Neuronal stem cell (in vitro differentiated cells): ENCODE measurements around the gene DGAT2.
A peak's percentile ranks its signal among the peaks of the same experiment; 100 is the strongest.

Source experiments
- DNase-seq: peaks from one replicate; pipeline ENCODE4 v3.0.0-alpha.2; 2013; ENCODE audit warnings: low spot score
- H2AFZ ChIP-seq: one replicate; pipeline ENCODE4 v1.6.1; 2013; ENCODE audit warnings: mild to moderate bottlenecking, low read length, inconsistent platforms
- H2AK5ac ChIP-seq: 2 replicates; pipeline ENCODE4 v1.6.1; 2013; ENCODE audit warnings: low read depth, mild to moderate bottlenecking, inconsistent platforms, low read length, moderate library complexity, mixed read lengths
- H2BK120ac ChIP-seq: 2 replicates; pipeline ENCODE4 v1.6.1; 2013; ENCODE audit warnings: low read depth, mild to moderate bottlenecking, inconsistent platforms, low read length, moderate library complexity, mixed read lengths
- H2BK12ac ChIP-seq: one replicate; pipeline ENCODE4 v1.6.1; 2013; ENCODE audit warnings: low read length, inconsistent platforms
- H2BK15ac ChIP-seq: 2 replicates; pipeline ENCODE4 v1.6.1; 2013; ENCODE audit warnings: mild to moderate bottlenecking, low read length, inconsistent platforms, mixed read lengths
- H2BK5ac ChIP-seq: one replicate; pipeline ENCODE4 v1.6.1; 2013; ENCODE audit warnings: inconsistent platforms, mild to moderate bottlenecking, low read length, moderate library complexity
- H3K14ac ChIP-seq: one replicate; pipeline ENCODE4 v1.6.1; 2013; ENCODE audit warnings: low read length, inconsistent platforms
- H3K18ac ChIP-seq: 2 replicates; pipeline ENCODE4 v1.6.1; 2013; ENCODE audit warnings: low read length, inconsistent platforms
- H3K23ac ChIP-seq: 2 replicates; pipeline ENCODE4 v1.6.1; 2013; ENCODE audit warnings: low read depth, mild to moderate bottlenecking, mixed read lengths, low read length, inconsistent platforms; ENCODE audit not compliant: poor library complexity
- H3K27ac ChIP-seq: replicated peaks from 3 replicates; pipeline ENCODE4 v1.5.1; 2013; ENCODE audit warnings: low read length, inconsistent platforms
- H3K27me3 ChIP-seq, 3 experiments: 2 replicates each; pipeline ENCODE4 v1.6.1; 2013; ENCODE audit warnings: low read length in 3 of 3, mild to moderate bottlenecking in 2 of 3, inconsistent platforms in 1 of 3, low read depth in 1 of 3, mixed read lengths in 1 of 3, moderate library complexity in 1 of 3; ENCODE audit not compliant: control insufficient read depth in 3 of 3, insufficient read depth in 3 of 3
- H3K36me3 ChIP-seq, 2 donors: replicated peaks in 1 of 2; 2 replicates each; pipeline ENCODE4 v1.6.1; 2013; ENCODE audit warnings: low read length in 2 of 2; ENCODE audit not compliant: control insufficient read depth in 2 of 2, insufficient read depth in 2 of 2
- H3K4ac ChIP-seq: 2 replicates; pipeline ENCODE4 v1.6.1; 2013; ENCODE audit warnings: inconsistent platforms, mild to moderate bottlenecking, low read length, moderate library complexity
- H3K4me1 ChIP-seq, 2 donors: 1 replicate in 1 of 2; 2 replicates in 1 of 2; pipeline ENCODE4 v1.6.1; 2013; ENCODE audit warnings: low read length in 2 of 2, low read depth in 1 of 2; ENCODE audit not compliant: control insufficient read depth in 2 of 2, insufficient read depth in 1 of 2
- H3K4me2 ChIP-seq: one replicate; pipeline ENCODE4 v1.6.1; 2013; ENCODE audit warnings: mild to moderate bottlenecking, low read length, inconsistent platforms; ENCODE audit not compliant: insufficient read depth, poor library complexity, severe bottlenecking
- H3K4me3 ChIP-seq, 2 donors: 2 replicates each; pipeline ENCODE4 v1.5.1; 2013; ENCODE audit warnings: low read length in 2 of 2, mild to moderate bottlenecking in 2 of 2, inconsistent platforms in 1 of 2, moderate library complexity in 1 of 2
- H3K79me1 ChIP-seq: one replicate; pipeline ENCODE4 v1.6.1; 2013; ENCODE audit warnings: low read depth, mild to moderate bottlenecking, inconsistent platforms, low read length, moderate library complexity
- H3K9ac ChIP-seq: one replicate; pipeline ENCODE4 v1.6.1; 2013; ENCODE audit warnings: mild to moderate bottlenecking, low read depth, low read length, inconsistent platforms; ENCODE audit not compliant: poor library complexity
- H3K9me3 ChIP-seq, 2 donors: replicated peaks in 1 of 2; 2 replicates each; pipeline versions ENCODE3 to v1.6.1; 2013; ENCODE audit warnings: low read length in 2 of 2, mild to moderate bottlenecking in 2 of 2, inconsistent platforms in 1 of 2, low read depth in 1 of 2, mixed read lengths in 1 of 2, moderate library complexity in 1 of 2; ENCODE audit not compliant: control insufficient read depth in 2 of 2, insufficient read depth in 1 of 2
- H4K8ac ChIP-seq: one replicate; pipeline ENCODE4 v1.6.1; 2013; ENCODE audit warnings: low read depth, mild to moderate bottlenecking, inconsistent platforms, low read length, moderate library complexity
- H4K91ac ChIP-seq: one replicate; pipeline ENCODE4 v1.6.1; 2013; ENCODE audit warnings: low read length, low read depth, mild to moderate bottlenecking, inconsistent platforms; ENCODE audit not compliant: poor library complexity
- WGBS, 2 donors: extraction: QIAGEN DNeasy Blood & Tissue Kit; methylation state at CpG; one replicate each; pipeline ENCODE4 v1.1.7; 2013; ENCODE audit warnings: missing lambda C conversion rate in 2 of 2, mixed read lengths in 1 of 2; ENCODE audit not compliant: insufficient read length in 2 of 2, insufficient replicate concordance in 1 of 2; ENCODE audit errors: extremely low coverage in 2 of 2; 5-methylcytosine and 5-hydroxymethylcytosine counted together

DGAT2 gene

DNA sequence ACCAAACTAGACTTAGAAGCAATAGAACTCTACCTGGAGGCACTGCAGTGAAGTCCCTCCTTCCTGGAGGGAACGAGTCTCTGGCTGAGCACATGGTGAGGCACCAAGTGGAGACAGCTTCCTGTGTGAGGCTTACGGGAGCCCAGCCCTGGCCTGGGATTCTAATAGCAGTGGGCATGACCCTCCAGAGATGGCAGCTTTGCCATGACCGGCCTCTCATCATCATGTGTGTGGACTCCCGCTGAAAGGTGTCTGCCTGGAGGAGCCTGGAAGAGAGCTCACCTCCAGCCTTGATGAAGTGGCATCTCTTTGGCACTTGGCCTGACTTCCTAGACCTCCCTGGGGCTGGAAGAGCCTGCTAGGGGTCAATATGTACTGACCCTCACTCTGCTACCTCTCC, 8.0 kb downstream of the DGAT2 start:
- H3K9ac ChIP-seq, result no peak overlapping the region
- H4K91ac ChIP-seq, result no peak overlapping the region
- H3K23ac ChIP-seq, result no peak overlapping the region
- no peak for DNase-seq
- no CpG with 5 or more reads among the region's 4 CpGs for WGBS, 2 donors
- no peak overlapping the region for H4K8ac ChIP-seq
- H3K4me3 ChIP-seq, result no peak overlapping the region
- no peaks in the 10 kb centered on the region for H3K36me3 ChIP-seq
- H2AFZ ChIP-seq, result no peak overlapping the region
- H2BK12ac ChIP-seq, result no peak overlapping the region
- H2BK120ac ChIP-seq, result no peak overlapping the region
- peaks cover 0 to 47% (median 0%) of the 10 kb centered on the region in 3 experiments for H3K27me3 ChIP-seq
- peak overlapping the region; percentile 20 for H2BK15ac ChIP-seq
- H2AK5ac ChIP-seq, result no peak overlapping the region
- no peak overlapping the region for H3K27ac ChIP-seq
- no peak overlapping the region for H3K4ac ChIP-seq
- no peaks in the 10 kb centered on the region for H3K9me3 ChIP-seq
- H3K18ac ChIP-seq, result no peak overlapping the region
- H3K4me1 ChIP-seq, result peaks cover 0 to 3% of the 10 kb centered on the region in 2 donors
- no peak overlapping the region for H2BK5ac ChIP-seq
- H3K79me1 ChIP-seq, result no peaks in the 10 kb centered on the region
- no peak overlapping the region for H3K4me2 ChIP-seq
- H3K14ac ChIP-seq, result no peak overlapping the region

DNA sequence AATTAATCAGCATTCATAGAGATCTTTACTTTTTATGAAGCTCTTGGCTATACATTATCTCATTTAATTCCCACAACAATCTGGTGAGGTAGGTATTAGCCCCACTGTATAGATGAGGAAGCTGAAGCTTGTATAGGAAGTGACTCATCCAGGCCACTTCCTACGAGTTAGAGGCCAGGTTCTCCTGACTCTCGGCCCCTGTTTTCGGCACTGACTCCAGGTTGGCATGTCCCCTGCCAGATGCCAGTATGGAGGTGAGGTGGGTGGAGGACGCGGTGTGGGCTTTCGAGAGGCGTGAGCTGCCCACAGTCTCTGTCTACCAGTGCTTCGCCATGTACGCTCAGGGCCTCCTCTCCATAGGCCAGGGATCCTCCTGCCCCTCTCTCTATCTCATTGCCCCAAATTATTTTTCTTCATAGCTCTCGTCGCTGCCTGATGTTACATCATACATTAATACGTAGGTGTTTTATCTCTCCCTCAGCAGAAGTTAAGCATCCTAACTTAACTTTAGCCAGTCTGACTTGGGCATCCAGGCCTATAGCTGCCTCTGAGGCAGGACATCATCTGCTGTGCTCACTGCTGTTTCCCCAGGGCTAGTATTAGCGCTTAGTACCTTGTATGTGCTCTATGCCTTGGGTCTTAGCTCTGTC, 9.0 kb downstream of the DGAT2 start:
- Histone ChIP-seq H2AK5ac (no peak overlapping the region), H3K4me3 (no peak overlapping the region), H3K79me1 (no peaks in the 10 kb centered on the region), H3K27ac (no peak overlapping the region), H3K23ac (no peak overlapping the region), H3K4me1 (peaks cover 0 to 3% of the 10 kb centered on the region in 2 donors), H3K27me3 (peaks cover 0 to 47% (median 0%) of the 10 kb centered on the region in 3 experiments), H3K9me3 (no peaks in the 10 kb centered on the region), H2BK12ac (peak overlapping the region; percentile 80), H2BK5ac (no peak overlapping the region), H3K4ac (no peak overlapping the region), H3K36me3 (no peaks in the 10 kb centered on the region), H3K18ac (no peak overlapping the region), H3K4me2 (no peak overlapping the region), H4K8ac (no peak overlapping the region), H4K91ac (no peak overlapping the region), H3K14ac (no peak overlapping the region), H3K9ac (no peak overlapping the region), H2BK120ac (no peak overlapping the region), H2BK15ac (no peak overlapping the region), H2AFZ (no peak overlapping the region)
- WGBS, 2 donors, result no CpG with 5 or more reads among the region's 13 CpGs
- DNase-seq, result no peak

DNA sequence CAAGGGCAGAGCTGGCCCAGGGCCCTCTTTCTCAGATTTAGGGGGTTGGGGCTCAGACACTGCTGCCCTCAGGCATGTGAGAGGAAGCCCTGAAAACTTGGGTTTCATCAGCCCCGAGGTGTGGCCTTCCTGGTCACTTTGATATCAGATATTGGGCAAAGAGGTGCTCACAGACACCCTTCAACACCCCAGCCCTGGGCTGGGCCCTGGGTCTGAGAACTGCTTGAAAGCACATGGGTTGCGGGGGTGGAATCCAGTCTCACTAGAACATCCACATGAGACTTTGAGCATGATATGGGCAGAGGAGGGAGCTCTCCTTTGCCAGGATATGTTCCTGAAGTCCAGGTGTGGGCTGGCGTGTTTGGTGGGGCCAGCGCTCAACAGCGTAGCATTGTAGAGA, 10.4 kb downstream of the DGAT2 start:
- Histone ChIP-seq H3K4me3 (no peak overlapping the region), H3K4ac (no peak overlapping the region), H3K79me1 (no peaks in the 10 kb centered on the region), H2BK15ac (no peak overlapping the region), H3K14ac (no peak overlapping the region), H3K9ac (peak overlapping the region; percentile 22), H4K91ac (no peak overlapping the region), H2BK12ac (no peak overlapping the region), H3K23ac (no peak overlapping the region), H3K36me3 (no peaks in the 10 kb centered on the region), H4K8ac (no peak overlapping the region), H3K9me3 (no peaks in the 10 kb centered on the region), H2BK120ac (no peak overlapping the region), H3K27ac (no peak overlapping the region), H2BK5ac (no peak overlapping the region), H3K27me3 (peaks cover 0 to 48% (median 0%) of the 10 kb centered on the region in 3 experiments), H3K4me2 (no peak overlapping the region), H2AFZ (no peak overlapping the region), H3K4me1 (peaks cover 0 to 3% of the 10 kb centered on the region in 2 donors), H3K18ac (no peak overlapping the region), H2AK5ac (no peak overlapping the region)
- no CpG with 5 or more reads among the region's 5 CpGs for WGBS, 2 donors
- no peak for DNase-seq

DNA sequence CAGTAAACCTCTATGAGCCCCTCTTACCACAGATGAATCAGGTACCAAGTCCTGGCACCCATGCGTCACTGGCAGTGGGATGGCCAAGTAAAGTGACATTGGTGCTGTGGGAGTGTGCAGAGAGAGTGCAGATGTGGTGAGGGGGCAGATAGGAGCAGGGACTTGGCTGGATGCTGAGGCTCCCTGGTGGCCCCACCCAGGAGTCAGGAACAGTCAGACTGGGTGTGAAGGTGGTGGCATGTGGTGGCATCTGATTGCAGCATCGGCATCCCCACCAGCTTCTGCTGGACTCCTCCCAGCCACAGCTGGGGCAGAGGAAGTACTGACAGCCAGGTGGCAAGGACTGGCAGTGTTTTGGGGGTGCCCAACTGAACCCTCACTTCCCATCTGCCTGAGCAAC, 11.4 kb downstream of the DGAT2 start:
- Histone ChIP-seq H3K9ac (no peak overlapping the region), H3K79me1 (no peaks in the 10 kb centered on the region), H2BK5ac (no peak overlapping the region), H3K27ac (no peak overlapping the region), H3K4me1 (peaks cover 0 to 3% of the 10 kb centered on the region in 2 donors), H3K14ac (no peak overlapping the region), H3K36me3 (no peaks in the 10 kb centered on the region), H3K18ac (no peak overlapping the region), H2BK15ac (no peak overlapping the region), H3K4me3 (no peak overlapping the region), H2BK120ac (no peak overlapping the region), H3K9me3 (no peaks in the 10 kb centered on the region), H3K4me2 (no peak overlapping the region), H4K91ac (no peak overlapping the region), H2AFZ (no peak overlapping the region), H3K27me3 (peaks cover 0 to 48% (median 0%) of the 10 kb centered on the region in 3 experiments), H2BK12ac (no peak overlapping the region), H3K4ac (no peak overlapping the region), H4K8ac (no peak overlapping the region), H3K23ac (no peak overlapping the region), H2AK5ac (no peak overlapping the region)
- DNase-seq, result no peak
- WGBS, 2 donors, result no CpG with 5 or more reads among the region's 2 CpGs
